Muscle layer of duodenum (tissue), 2 donors: ENCODE measurements around the gene ADCY7.
A peak's percentile ranks its signal among the peaks of the same experiment; 100 is the strongest.

Source experiments
- H3K27ac ChIP-seq: one replicate; pipeline ENCODE4 v1.7.0; 2013; ENCODE audit warnings: mild to moderate bottlenecking, low read length
- H3K27me3 ChIP-seq: one replicate; pipeline ENCODE4 v1.7.0; 2013; ENCODE audit warnings: low read depth, mild to moderate bottlenecking, control low read depth, low read length
- H3K36me3 ChIP-seq, 2 donors: one replicate each; pipeline ENCODE4 v1.7.0; 2013; ENCODE audit warnings: low read length in 2 of 2, control low read depth in 1 of 2, mild to moderate bottlenecking in 1 of 2; ENCODE audit not compliant: insufficient read depth in 2 of 2, control insufficient read depth in 1 of 2
- H3K4me1 ChIP-seq, 2 donors: one replicate each; pipeline ENCODE4 v1.7.0; 2013; ENCODE audit warnings: low read length in 2 of 2, mild to moderate bottlenecking in 2 of 2, control low read depth in 1 of 2, moderate library complexity in 1 of 2; ENCODE audit not compliant: insufficient read depth in 2 of 2, control insufficient read depth in 1 of 2
- H3K4me3 ChIP-seq, 2 donors: one replicate each; pipeline ENCODE4 v1.7.0; 2013; ENCODE audit warnings: low read length in 2 of 2, low read depth in 1 of 2, mild to moderate bottlenecking in 1 of 2
- H3K9me3 ChIP-seq, 2 donors: one replicate each; pipeline ENCODE4 v1.7.0; 2013; ENCODE audit warnings: low read length in 2 of 2, control low read depth in 1 of 2, mild to moderate bottlenecking in 1 of 2; ENCODE audit not compliant: control insufficient read depth in 1 of 2
- donor health status: healthy.

The ADCY7 gene

DNA sequence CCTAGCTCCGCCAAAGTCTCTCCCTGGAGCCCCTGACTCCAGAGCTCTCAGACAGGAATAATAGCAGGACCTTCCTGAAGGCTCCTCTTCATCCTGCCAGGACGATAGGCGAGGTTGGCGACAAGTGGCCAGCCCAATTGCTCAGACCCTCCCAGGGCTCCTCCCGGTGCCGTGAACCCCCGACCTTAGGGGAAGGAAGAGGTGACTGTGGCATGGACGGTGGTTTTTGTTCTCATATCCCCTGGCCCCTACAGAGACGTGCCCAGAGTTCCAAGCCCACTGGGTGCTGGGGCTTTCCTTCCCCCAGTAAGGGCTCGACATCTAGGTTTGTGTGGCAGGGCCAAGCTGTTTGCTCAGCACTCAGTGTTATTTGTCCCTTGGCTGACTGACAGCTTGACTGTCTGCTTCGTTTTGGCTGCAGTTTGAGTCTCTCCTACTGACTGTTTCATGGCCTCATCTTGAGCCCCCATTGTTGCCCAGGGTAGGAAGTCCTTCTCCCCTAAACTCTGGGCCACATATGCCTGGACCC is 4.6 kb upstream of the ADCY7 start:
- no peaks in the 10 kb centered on the region for H3K27me3 ChIP-seq
- H3K4me3 ChIP-seq: no peak overlapping the region
- H3K9me3 ChIP-seq: no peaks in the 10 kb centered on the region
- peaks cover 0 to 5% of the 10 kb centered on the region in 2 donors for H3K4me1 ChIP-seq
- no peaks in the 10 kb centered on the region for H3K36me3 ChIP-seq
- H3K27ac ChIP-seq: no peak overlapping the region

DNA sequence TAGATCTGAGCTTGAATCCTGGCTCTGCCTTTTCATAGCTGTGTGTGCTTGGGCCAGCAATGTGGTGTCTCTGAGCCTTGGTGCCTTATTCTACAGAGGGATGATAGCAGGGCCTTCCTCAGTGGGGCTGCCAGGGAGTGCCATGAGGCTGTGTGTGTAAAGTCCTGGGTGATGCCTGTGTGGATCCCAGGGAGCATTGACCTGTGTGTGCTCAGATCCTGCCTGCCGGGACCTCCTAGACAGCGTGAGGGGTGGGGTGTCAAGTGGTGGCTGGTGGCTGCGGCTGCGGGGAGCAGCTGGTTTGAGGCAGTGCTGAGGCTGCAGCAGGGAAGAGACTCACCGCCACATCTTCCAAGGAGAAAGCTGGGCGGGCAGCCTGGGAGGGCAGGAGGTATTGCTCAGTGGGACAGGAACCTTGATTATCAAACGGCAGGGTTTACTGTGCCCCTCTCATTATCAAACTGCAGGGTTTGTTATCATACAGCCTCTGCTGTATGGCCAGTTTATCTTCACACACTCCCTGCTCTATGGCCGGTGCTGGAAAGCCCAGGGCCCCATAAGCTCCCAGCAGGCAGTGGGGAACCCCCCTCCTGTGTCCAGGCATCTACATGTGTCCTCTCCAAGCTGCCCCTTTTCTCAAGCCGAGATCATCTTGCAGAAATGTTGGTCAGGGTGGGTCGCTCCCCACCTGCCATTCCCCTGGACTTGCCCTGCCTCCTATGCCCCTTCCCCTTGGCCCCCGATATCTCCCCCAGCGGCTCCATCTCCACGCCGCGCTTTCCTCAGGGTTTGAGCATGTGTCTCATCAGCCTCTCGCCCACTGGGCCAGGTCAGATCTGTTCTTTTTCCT is 3.1 kb upstream of the ADCY7 start:
- H3K4me1 ChIP-seq: peaks cover 0 to 16% of the 10 kb centered on the region in 2 donors
- no peak overlapping the region for H3K4me3 ChIP-seq
- no peaks in the 10 kb centered on the region for H3K9me3 ChIP-seq
- H3K36me3 ChIP-seq: no peaks in the 10 kb centered on the region
- no peak overlapping the region for H3K27ac ChIP-seq
- H3K27me3 ChIP-seq: no peaks in the 10 kb centered on the region

DNA sequence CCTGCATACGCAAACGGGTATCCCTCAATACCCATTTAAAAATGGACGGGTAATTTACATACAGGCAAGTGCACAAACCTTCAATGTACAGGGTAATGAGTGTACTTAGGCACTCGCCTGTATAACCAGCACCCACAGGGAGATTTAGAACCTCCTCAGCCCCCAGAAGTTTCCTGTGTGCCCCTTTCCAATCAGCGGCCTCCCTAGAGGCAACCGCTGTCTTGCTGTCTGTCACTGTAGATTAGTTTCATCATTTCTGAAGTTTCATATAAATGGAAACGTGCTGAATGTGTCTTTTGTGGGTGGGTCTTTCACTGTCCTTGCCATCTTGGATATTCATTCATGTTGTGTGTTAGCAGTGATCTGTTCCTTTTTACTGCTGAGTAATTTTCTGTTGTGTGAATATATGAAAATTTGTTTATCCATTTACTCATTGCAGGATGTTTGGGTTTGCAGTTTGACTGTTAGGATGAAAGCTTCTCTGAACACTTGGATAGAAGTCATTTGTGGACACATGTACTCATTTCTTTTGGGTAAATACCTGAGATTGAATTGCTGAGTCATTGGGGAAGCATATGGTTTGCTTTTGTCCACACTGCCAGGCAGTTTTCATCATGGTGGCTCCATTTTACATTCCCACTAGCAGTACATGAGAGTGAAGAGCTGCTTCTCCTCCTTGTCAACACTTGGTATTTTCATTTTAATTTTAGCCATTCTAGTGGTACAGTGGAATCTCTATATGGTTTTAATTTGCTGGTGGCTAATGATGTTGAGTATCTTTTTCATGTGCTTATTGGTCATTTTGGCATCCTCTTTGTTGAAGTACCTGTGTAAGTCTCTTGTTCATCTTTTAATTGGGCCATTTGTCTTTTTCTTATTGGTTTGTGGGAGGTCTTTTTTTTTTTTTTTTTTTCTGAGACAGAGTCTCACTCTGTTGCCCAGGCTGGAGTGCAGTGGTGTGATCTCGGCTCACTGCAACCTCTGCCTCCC is 2.1 kb upstream of the ADCY7 start:
- H3K9me3 ChIP-seq: no peaks in the 10 kb centered on the region
- H3K27me3 ChIP-seq: no peaks in the 10 kb centered on the region
- peaks cover 0 to 16% of the 10 kb centered on the region in 2 donors for H3K4me1 ChIP-seq
- no peak overlapping the region for H3K4me3 ChIP-seq
- H3K36me3 ChIP-seq: no peaks in the 10 kb centered on the region
- H3K27ac ChIP-seq: no peak overlapping the region

DNA sequence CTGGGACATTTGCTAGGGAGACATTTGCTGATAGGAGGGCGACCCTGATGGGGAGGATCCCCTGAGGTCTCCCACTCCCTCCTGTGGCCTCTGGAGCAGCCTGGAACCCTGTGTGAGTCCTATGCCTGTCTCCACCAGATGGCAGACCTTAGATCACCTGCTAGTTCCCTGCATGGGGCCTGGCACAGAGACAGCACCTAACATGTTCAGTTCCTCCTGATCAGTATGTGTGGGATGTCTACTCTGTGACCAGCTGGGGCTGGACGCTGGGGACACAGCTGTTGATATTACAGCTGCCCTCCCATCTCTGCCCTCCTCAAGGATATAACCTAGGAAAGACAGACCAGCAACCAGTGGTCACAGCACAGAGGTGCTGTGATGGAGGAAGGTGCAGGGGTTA is 1.1 kb upstream of the ADCY7 start:
- Histone ChIP-seq H3K27ac (no peak overlapping the region), H3K36me3 (no peaks in the 10 kb centered on the region)

DNA sequence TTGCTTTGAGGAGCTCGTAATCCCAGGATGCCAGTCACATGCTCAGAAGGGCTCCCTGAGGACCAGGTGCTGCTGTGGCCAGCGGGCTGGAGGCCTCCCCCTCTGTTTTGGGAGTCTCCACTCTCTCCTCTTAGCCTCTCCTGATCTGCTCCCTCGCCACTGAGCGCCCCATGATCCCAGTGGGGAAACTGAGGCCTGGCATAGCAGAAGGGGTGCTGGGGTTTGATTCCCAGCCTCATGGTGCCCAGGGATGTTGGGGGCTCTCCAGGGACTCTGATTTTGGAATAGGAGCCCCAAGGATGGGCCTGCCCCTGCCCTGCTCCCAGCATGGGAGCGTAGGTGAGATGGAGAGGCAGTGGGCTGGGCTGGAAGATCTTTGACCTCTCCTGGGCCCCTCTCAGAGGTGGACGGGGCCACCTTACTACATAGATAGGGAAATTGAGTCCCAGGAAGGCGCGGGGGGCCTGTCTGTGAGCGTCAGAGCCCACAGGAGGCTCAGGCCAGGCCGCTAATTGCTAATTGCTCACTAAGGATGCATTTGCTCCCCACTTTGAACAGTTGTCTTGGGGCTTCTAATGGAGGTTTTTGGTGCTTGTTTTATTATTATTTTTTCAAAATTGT is 525 bp upstream of the ADCY7 start:
- Histone ChIP-seq H3K36me3 (no peaks in the 10 kb centered on the region), H3K4me3 (peak overlapping the region in 1 of 2 donors; percentile 44), H3K9me3 (no peaks in the 10 kb centered on the region), H3K4me1 (peaks cover 0 to 16% of the 10 kb centered on the region in 2 donors), H3K27ac (no peak overlapping the region), H3K27me3 (no peaks in the 10 kb centered on the region)

More for the DNA sequence above, 1.1 kb upstream of the ADCY7 start:
- Histone ChIP-seq H3K4me1 (peaks cover 0 to 16% of the 10 kb centered on the region in 2 donors), H3K9me3 (no peaks in the 10 kb centered on the region), H3K4me3 (no peak overlapping the region), H3K27me3 (no peaks in the 10 kb centered on the region)

DNA sequence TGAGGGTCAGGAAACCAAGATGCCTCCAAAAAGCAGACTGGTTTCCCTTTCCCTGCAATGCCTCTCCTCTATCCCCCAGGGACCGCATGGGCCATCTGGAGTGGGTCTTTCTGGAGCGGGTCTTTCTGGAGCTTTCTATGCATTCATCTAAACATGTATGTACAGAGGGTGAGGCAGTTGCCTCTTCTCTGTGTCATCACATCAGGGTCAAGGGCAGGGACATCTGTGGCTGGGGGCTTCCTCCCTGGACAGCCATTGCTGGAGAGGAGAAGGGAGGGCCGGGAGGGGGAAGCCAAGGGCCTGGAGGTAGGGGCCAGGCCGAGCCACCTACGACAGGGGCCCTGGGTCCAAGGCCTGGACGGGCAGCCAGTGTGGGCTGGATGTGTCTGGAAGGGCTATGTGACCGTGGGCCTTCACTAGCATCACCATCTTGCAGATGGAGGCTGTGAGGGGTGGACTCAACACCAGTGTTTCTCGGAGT is 840 bp downstream of the ADCY7 start:
- Histone ChIP-seq H3K27me3 (no peaks in the 10 kb centered on the region), H3K4me1 (peaks cover 0 to 16% of the 10 kb centered on the region in 2 donors), H3K36me3 (no peaks in the 10 kb centered on the region), H3K27ac (peak overlapping the region; percentile 23), H3K4me3 (peak overlapping the region; percentile 44 to 50), H3K9me3 (no peaks in the 10 kb centered on the region)

DNA sequence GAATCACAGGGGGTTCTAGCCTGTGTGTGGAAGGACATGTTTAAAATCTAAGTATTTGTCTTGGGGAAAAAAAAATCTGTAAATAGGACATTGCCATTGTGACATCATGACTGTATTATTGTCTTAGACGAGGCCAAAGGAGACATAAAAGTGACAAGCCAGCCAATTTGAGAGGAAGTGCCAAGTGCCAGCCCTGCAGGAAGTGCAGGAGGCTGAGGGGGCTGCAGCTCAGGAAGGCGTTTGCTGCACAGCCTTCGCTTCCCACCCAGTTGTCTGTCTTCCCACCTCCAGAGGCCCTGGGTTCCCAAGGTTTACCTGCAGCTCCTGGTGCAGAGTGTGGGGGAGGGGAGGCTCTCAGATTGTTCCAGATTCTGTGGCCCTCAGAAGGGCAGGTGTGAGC is 1.3 kb downstream of the ADCY7 start:
- H3K36me3 ChIP-seq: no peaks in the 10 kb centered on the region
- peak overlapping the region in 1 of 2 donors; percentile 44 for H3K4me3 ChIP-seq
- H3K27me3 ChIP-seq: no peaks in the 10 kb centered on the region
- no peak overlapping the region for H3K27ac ChIP-seq
- no peaks in the 10 kb centered on the region for H3K9me3 ChIP-seq
- peaks cover 0 to 16% of the 10 kb centered on the region in 2 donors for H3K4me1 ChIP-seq

DNA sequence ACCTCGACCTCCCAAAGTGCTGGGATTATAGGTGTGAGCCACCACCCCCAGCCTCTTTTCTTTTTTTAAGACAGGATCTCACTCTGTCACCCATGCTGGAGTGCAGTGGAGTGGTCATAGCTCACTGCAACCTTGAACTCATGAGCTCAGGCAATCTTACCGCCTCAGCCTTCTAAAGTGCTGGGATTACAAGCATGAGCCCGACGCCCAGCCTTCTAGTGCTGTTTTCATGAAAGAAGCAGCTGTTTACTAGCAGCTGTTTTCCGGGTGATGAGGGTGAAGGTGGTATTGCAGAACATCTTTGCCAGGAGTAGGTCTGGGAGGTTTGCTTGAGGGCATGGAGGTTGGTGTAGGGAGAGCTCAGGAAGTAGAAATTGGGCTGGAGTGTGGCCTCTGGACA is 2.0 kb downstream of the ADCY7 start:
- H3K9me3 ChIP-seq: no peaks in the 10 kb centered on the region
- H3K4me3 ChIP-seq: no peak overlapping the region
- H3K27ac ChIP-seq: no peak overlapping the region
- no peaks in the 10 kb centered on the region for H3K36me3 ChIP-seq
- H3K4me1 ChIP-seq: peaks cover 0 to 16% of the 10 kb centered on the region in 2 donors
- H3K27me3 ChIP-seq: no peaks in the 10 kb centered on the region

DNA sequence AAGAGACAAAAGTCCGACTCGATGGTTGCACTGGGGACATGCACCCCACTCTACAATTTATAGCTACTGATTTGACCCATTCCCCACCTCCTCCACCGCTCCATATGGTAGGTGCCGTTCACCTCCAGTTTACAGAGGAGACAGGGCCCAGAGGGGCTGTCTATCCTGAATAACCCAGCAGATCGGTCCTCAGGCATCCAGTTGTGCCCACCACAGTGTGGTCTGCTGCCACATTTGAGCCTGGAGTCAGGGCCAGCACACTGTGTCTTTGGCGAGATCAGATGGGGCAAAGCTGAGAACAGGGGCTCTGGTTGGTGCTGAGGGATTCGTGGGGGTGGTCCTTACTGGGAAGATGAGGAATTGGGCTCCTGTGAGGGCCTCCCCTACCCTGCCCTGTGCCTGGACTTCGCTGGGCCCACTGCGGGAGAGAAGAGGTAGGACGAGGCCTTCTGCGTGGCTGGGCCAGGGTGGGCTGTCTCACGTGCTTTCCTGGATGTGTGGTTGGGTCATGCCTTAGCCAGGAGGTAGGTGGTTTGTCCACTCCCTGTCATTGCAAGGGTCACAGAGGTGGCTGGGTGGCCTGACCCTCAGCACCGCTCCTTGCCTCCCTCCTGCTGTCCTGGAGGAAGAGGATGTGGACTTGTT is 2.8 kb downstream of the ADCY7 start:
- no peaks in the 10 kb centered on the region for H3K9me3 ChIP-seq
- H3K27me3 ChIP-seq: no peaks in the 10 kb centered on the region
- no peaks in the 10 kb centered on the region for H3K36me3 ChIP-seq
- H3K4me3 ChIP-seq: no peak overlapping the region
- H3K4me1 ChIP-seq: peaks cover 0 to 16% of the 10 kb centered on the region in 2 donors
- H3K27ac ChIP-seq: no peak overlapping the region

DNA sequence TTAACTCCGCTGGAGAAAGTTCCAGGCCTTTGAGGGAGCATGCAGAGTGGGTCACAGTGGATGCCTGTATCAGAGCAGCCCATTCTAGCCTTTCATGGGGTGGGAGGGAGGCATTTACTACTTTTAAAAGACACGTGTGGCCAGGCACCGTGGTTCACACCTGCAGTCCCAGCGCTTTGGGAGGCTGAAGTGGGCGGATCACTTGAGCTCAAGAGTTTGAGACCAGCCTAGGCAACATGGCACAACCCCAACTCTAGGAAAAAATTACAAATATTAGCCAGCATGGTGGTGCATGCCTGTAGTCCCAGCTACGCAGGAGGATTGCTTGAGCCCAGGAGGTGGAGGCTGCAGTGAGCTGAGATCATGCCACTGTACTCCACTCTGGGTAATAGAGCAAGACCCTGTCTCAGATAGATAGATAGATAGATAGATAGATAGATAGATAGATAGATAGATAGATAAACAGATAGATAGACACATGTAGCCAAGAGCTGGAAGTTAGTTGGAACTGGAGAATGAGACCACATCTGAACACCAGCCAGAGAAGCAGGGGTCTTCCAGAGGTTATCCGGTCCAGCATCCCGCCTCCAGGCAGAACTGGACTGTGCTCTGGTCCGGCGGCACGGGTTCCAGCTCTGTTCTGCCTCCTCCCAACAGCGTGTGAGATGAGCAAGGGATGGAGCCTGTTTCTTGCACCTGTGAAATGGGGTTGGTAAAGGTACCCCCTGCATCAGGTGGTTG is 3.6 kb downstream of the ADCY7 start:
- Histone ChIP-seq H3K27me3 (no peaks in the 10 kb centered on the region), H3K9me3 (no peaks in the 10 kb centered on the region), H3K27ac (no peak overlapping the region), H3K36me3 (no peaks in the 10 kb centered on the region), H3K4me3 (no peak overlapping the region), H3K4me1 (peaks cover 0 to 16% of the 10 kb centered on the region in 2 donors)
